GM12892 (cell line): Measurements from ENCODE around the gene GPHA2.

ENCODE experiments used
- DNase-seq: peaks from one replicate; pipeline ENCODE4 v3.0.0; 2011; ENCODE audit not compliant: insufficient read length
- FAIRE-seq: peaks from 2 replicates; lab custom pipeline; 2011; peaks lifted over from hg19 to GRCh38; lab: Jason Lieb, UNC
- POLR2A ChIP-seq: IDR thresholded peaks from 2 replicates; pipeline ENCODE4 v1.6.1; 2011; ENCODE audit warnings: low read depth, low read length, control low read depth
- POLR2AphosphoS5 ChIP-seq: IDR thresholded peaks from 2 replicates; pipeline ENCODE4 v1.6.1; 2011; ENCODE audit warnings: low read depth, low read length, control low read depth
- TAF1 ChIP-seq: IDR thresholded peaks from 2 replicates; pipeline ENCODE4 v1.6.1; 2011; ENCODE audit warnings: low read depth, mild to moderate bottlenecking, control low read depth, low read length, borderline replicate concordance

GPHA2 gene

GRCh38 chr11:64885367-64886286 lies 50.1 kb downstream of the GPHA2 start:
- no peak for FAIRE-seq

More at GRCh38 chr11:64885367-64886286, 50.1 kb downstream of the GPHA2 start:
- TF ChIP-seq POLR2AphosphoS5 (no peak), TAF1 (no peak), POLR2A (no peak)
- no peak for DNase-seq
